GM21381 (cell line): Measurements from ENCODE around the gene CATSPER1.

Experiments
- ATAC-seq: cut with Tn5 transposase; IDR thresholded peaks from one replicate; pipeline ENCODE4 v1.9.1; 2021; ENCODE audit warnings: mild to moderate bottlenecking, moderate library complexity; ENCODE audit not compliant: unreplicated experiment

CATSPER1 gene

DNA sequence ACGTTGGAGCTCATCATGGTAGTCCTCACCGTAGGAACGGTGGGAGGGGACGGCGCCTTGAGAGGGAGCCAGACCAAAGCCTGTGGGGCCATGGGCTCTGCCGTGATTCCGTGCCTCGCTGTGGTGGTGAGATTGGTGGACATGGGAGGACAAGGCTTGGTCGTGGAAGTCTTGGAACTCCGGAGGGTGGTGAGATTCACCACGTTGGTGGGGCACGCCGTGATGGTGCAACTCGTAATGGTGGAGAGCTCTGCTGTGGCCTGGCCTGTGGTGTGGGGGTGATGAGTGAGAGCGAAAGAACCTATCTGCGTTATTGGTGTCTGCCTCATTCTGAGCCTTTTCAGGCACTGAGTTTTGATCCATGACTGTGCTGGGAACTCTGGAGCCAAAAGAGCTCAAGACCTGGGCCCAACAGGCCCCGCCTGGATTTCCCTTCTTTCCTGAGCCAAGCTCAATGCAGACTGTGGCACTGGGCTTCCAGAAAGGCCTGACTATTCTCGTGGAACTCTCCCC, at the start of gene CATSPER1:
Gene CATSPER1 (minus strand): TSS at position 463 of the 513 bp plus-strand sequence. CDS start 100 bp downstream, at position 363.
- ATAC-seq = no peak

DNA sequence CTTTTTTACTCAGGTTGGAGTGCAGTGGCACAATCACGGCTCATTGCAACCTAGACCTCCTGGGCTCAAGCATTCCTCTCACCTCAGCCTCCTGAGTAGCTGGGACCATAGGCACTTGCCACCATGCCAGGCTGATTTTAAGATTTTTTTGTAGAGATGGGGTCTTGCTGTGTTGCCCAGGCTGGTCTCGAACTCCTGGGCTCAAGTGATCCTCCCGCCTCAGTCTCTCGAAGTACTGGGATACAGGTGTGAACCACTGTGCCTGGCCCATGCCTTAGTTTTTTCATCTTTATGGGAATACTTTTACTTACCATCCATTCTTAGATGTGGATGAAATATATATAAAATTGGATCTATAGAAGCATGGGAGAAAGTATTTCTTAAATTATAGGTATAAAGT, 49.0 kb upstream of the CATSPER1 start:
- no peak for ATAC-seq

- ATAC-seq = no peak
Measured at GRCh38 chr11:66073669-66074068, 47.4 kb upstream of the CATSPER1 start.

DNA sequence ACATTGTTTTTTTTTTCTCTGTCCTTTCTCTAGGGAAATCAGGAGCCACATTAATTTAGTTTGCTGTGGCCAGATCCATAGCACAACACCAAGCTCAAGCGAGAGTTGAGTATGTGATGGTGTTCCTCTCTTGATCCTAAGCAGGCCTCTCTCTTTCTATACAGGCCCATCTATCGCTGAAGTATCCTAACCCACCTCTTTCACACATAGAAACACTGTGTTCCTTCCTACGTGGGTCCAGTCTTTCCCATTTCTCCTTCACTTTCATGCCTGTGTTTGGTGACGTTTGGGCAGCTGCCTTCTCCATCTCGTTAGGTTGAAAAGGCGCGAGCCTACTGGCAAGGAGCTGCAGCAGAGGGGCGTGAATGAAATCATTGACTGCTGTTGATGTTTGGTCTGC, 46.2 kb upstream of the CATSPER1 start:
- ATAC-seq = no peak

DNA sequence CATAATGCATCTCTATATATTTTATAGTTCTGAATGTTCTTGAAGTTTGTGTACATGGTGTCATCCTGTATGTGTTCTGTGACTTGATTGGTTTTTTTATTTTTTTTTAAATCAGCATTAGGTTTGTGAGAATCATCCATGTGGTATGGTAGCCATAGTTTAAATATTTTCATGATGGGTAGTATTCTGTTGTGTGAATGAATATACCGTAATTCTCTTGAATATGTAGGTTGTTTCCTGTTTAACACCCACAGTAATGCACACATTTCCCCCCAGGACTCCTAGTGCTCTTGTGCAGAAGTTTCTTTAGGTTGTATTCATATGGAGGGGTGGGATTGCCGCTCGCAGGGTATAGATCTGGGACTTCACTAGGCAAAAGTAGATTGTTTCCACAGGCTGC, 45.8 kb upstream of the CATSPER1 start:
- ATAC-seq = no peak

DNA sequence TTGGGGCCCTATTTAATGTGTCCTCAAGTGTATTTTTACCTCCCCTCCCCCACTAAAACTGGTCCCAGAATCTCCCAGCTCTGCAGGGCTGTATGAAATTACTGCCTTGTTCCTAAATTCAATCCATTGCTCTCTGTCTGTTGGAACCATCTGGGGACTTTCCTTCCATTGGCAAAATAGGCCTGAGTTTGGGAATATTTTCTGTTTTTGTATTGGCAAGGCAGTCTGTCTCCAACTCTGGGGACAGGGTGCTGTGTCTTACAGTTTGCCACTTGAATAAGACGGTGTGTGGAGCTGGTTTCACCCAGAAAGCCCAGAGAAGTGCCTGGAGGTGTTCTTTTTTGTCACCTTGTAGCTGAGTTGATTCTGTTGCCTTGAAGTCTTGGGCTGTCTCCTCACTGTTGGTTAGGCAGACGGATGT, 45.1 kb upstream of the CATSPER1 start:
- no peak for ATAC-seq

DNA sequence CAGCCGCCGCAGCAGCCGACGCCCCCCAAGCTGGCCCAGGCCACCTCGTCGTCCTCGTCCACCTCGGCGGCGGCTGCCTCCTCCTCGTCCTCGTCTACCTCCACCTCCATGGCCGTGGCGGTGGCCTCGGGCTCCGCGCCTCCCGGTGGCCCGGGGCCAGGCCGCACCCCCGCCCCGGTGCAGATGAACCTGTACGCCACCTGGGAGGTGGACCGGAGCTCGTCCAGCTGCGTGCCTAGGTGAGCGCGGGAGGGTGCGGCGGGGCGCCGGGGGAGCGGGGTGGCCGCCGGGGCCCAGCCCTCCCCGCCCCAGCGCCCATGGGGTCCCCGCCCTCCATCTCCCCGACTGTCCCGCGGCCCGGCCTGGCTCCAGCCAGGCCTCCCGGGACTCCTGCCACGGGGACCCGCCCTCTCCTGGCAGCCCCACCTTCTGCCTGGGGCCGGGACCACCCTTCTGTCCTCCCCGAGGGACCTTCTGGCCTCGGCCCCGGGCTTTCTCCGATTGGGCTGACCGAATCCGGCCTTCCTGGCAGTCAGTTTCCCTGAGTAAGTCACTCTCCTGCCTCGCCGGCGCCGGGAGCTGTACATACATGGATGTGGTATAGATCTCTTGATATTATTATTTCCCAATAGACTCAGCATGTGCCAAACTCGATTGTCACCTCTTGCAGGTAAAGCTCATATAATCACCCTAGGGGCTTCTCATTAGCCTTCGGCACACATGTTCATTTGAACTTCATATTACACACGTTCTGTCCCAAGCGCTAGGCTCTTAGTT, 44.5 kb upstream of the CATSPER1 start:
- ATAC-seq = peak; percentile 11

GRCh38 chr11:66069715-66070603, 43.7 kb upstream of the CATSPER1 start, which contains the start of gene PACS1:
Gene PACS1, plus strand, starts transcription at chr11:66070272. Its CDS starts 215 bp downstream, at chr11:66070487.
- ATAC-seq = peak; percentile 59

GRCh38 chr11:66068923-66069714, 42.8 kb upstream of the CATSPER1 start:
- peak; percentile 14 for ATAC-seq

DNA sequence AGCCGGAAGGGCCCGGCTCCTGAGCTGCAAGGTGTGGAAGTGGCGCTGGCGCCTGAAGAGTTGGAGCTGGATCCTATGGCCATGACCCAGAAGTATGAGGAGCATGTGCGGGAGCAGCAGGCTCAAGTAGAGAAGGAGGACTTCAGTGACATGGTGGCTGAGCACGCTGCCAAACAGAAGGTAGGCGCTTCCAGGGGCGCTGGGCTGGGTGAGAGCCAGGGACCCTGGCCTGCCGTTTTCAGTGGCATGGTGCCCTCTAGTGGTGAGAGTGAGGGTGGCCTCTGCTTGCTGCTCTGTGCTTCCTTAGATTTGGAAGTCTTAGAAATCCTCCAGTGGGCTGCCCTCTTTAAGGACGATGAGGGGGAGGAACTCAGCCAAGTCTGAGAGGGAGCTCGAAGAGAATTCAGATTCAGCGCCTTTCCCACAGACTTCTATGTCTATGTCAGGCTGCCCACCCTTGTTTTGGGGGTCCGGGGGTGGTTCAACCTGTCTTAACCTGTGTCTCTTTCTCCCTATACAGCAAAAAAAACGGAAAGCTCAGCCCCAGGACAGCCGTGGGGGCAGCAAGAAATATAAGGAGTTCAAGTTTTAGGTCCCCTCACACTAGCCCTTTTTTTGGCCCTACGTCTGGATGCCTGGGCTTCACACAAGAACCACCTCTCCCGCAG, 42.0 kb upstream of the CATSPER1 start:
- ATAC-seq = no peak

DNA sequence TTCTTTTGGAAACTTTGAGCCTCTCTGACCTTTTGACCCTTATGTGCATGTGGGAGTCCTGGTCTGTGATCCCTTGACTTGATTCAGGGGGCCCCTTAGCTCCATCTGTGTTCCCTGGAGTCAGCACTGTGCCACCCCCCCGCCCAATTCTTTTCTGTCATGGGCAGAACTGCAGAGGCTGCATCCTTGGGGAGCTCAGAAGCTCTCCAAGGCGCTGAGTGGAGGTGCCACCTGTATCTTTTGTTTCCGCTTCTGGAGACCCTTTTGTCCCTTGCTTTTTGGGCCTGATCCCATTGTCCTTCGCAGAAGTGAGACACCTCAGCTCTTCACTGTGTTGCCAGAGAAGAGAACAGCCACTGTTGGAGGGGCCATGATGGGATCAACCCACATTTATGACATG, 41.4 kb upstream of the CATSPER1 start:
- ATAC-seq = no peak

DNA sequence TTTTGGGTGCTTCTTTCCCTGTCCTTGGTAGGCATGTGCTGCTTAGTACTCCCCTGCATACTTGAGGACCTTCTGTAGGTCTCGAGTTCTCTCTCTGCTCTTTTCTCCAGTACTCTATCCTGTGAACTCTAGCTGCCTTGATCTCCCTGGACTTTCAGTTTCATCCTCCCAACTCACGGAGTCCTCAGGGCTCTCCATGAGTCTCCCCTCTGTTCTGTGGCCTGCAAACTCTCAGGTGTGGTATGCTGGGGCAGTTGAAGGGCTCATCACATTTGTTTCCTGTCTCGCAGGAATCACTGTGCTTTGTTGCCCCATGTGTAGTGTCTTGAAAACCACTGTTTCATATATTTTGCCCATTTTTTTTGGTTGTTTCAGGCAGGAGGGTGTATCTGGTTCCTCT, 40.5 kb upstream of the CATSPER1 start:
- ATAC-seq = no peak

DNA sequence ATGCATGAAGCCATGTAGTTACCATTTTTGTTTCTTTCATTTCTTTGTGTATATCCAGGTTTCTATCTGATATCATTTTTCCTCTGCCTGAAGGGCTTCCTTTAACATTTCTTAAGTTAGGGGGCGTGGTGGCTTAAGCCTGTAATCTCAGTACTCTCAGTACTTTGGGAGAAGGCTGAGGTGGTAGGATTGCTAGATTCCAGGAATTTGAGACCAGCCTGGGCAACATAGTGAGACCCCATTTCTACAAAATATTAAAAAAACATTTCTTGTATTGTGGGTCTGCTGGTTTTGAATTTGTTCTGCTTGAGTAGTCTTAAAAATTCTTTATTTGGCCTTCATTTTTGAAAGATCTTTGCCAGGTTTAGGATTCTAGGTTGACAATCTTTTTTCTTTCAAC, 38.3 kb upstream of the CATSPER1 start:
- no peak for ATAC-seq

DNA sequence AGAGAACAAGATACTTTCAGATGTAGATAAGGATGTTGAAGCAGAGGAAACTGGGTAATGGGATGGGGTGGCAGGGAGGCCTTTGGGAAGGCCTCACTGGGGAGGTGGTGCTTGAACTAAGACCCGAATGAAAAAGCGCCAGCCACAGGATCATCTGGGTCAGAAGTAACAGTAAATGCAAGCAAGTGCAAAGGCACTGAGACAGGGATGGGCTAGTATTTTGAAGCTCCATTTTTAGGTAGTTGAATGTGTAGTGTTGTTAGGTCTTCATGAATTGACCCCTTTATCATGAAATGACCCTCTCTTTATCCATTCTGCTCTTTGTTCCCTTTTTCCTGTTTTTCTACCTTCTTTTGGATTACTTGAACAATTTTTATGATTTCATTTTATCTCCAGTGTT, 37.6 kb upstream of the CATSPER1 start:
- no peak for ATAC-seq

GRCh38 chr11:66062408-66062807, 36.1 kb upstream of the CATSPER1 start:
- ATAC-seq = no peak

- no peak for ATAC-seq
Measured at GRCh38 chr11:66061268-66061667, 35.0 kb upstream of the CATSPER1 start.

GRCh38 chr11:66059966-66060680, 33.8 kb upstream of the CATSPER1 start:
- no peak for ATAC-seq

DNA sequence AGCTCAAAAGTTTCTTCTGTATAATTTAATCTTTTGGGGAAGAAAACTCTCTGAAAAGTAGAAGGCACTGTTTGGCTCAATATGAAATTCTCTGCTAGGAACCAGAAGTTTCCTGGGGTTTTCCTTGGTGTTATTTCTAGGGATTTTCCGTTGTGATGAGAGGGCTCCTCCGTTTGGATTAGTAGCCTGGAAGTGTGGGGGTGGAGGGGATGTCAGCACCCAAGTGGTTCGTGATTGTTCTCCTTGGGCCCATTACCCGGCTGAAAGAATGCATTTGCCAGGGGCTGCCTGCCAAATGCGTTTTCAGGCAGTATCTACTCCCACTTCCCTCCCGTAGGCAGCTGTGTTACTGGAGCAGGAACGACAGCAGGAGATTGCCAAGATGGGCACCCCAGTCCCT, 30.2 kb upstream of the CATSPER1 start:
- no peak for ATAC-seq

DNA sequence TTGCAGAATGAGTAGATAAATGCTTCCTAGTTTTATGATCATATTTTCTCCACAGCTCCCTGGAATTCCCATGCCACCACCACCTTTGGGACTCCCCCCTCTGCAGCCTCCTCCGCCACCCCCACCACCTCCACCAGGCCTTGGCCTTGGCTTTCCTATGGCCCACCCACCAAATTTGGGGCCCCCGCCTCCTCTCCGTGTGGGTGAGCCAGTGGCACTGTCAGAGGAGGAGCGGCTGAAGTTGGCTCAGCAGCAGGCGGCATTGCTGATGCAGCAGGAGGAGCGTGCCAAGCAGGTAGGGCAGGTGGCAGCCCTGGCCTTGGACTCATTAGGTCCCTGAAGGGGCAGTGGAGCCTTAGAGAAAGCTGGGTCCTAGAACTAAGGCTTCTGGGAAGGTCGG, 28.7 kb upstream of the CATSPER1 start:
- no peak for ATAC-seq

- no peak for ATAC-seq
Measured at GRCh38 chr11:66052664-66052982, 26.3 kb upstream of the CATSPER1 start.
